ENCODE measurements around the gene TRAPPC4.
A peak's percentile ranks its signal among the peaks of the same experiment; 100 is the strongest.
"Not testable (repeated sequence)": the region's sequence is repeated elsewhere in the genome, so short reads cannot be mapped to it uniquely, and the experiment has no call there.

Gene TRAPPC4

GRCh38 chr11:119014209-119014924 is 4.2 kb upstream of the TRAPPC4 start:
- no peak for DNase-seq (ENCODE audit: low read depth)
- no peak for TF ChIP-seq CTCF (conservative IDR thresholded peaks at IDR 0.05; ENCODE audit: low read depth, low read length)
- no peak overlapping the region for H3K4me3 ChIP-seq (ENCODE audit: low read depth, low read length)

- DNase-seq (ENCODE audit: low read depth) = no peak
- H3K4me3 ChIP-seq (ENCODE audit: low read depth, low read length) = no peak overlapping the region
- peak; percentile 42 for TF ChIP-seq CTCF (conservative IDR thresholded peaks at IDR 0.05; ENCODE audit: low read depth, low read length)
Measured at GRCh38 chr11:119015054-119015611, 3.4 kb upstream of the TRAPPC4 start.

- H3K4me3 ChIP-seq (ENCODE audit: low read depth, low read length) = peak overlapping the region; percentile 20
- no peak for DNase-seq (ENCODE audit: low read depth)
- TF ChIP-seq CTCF (conservative IDR thresholded peaks at IDR 0.05; ENCODE audit: low read depth, low read length) = no peak
Measured at GRCh38 chr11:119016216-119017009, 2.2 kb upstream of the TRAPPC4 start.

GRCh38 chr11:119017377-119017776 is 1.2 kb upstream of the TRAPPC4 start:
- H3K4me3 ChIP-seq (ENCODE audit: low read depth, low read length) = peak overlapping the region; percentile 68
- not testable (repeated sequence) for DNase-seq (ENCODE audit: low read depth)

GRCh38 chr11:119019996-119020395 is 1.4 kb downstream of the TRAPPC4 start:
- DNase-seq (ENCODE audit: low read depth) = no peak
- no peak for TF ChIP-seq CTCF (conservative IDR thresholded peaks at IDR 0.05; ENCODE audit: low read depth, low read length)
- peak overlapping the region; percentile 68 for H3K4me3 ChIP-seq (ENCODE audit: low read depth, low read length)

- no peak for TF ChIP-seq CTCF (conservative IDR thresholded peaks at IDR 0.05; ENCODE audit: low read depth, low read length)
- no peak for DNase-seq (ENCODE audit: low read depth)
- H3K4me3 ChIP-seq (ENCODE audit: low read depth, low read length) = no peak overlapping the region
Measured at GRCh38 chr11:119021631-119022030, 3.1 kb downstream of the TRAPPC4 start.

GRCh38 chr11:119023741-119024140 is 5.2 kb downstream of the TRAPPC4 start:
- no peak for TF ChIP-seq CTCF (conservative IDR thresholded peaks at IDR 0.05; ENCODE audit: low read depth, low read length)
- DNase-seq (ENCODE audit: low read depth) = peak; percentile 86
- no peak overlapping the region for H3K4me3 ChIP-seq (ENCODE audit: low read depth, low read length)

All from choroid plexus epithelial cell (primary cell).